GM12891 (cell line): ENCODE data around the gene RAB6A.

Source experiments
- PAX5 ChIP-seq: IDR thresholded peaks from 2 replicates; pipeline ENCODE4 v1.6.1; 2011; ENCODE audit warnings: low read length, moderate library complexity, mild to moderate bottlenecking; ENCODE audit not compliant: insufficient read depth, severe bottlenecking
- POLR2A ChIP-seq: IDR thresholded peaks from 2 replicates; pipeline ENCODE4 v1.6.1; 2011; ENCODE audit warnings: low read depth, low read length, control low read depth
- POLR2AphosphoS5 ChIP-seq: IDR thresholded peaks from 2 replicates; pipeline ENCODE4 v1.6.1; 2011; ENCODE audit warnings: low read depth, low read length, control low read depth
- SPI1 ChIP-seq: IDR thresholded peaks from 2 replicates; pipeline ENCODE4 v1.6.1; 2011; ENCODE audit warnings: low read depth, low read length, control low read depth

DNA sequence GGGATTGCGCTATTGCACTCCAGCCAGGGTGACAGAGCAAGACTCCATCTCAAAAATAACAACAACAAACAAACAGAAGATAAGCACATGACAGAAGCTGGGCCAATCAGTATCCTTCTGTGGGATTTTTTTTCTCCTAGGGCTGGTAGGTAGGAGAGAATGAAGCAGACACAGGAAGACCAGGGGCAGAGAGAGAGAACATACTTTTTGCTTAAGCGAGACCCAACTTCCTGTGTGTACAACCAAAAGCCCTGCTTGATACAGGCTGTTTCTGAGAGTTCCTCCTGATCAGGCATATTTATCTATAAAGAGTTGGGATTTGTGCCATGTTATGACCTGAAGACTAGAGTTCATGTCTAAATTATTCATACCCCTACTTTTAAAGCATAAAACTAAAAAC, 126.9 kb downstream of the RAB6A start:
- no peak for TF ChIP-seq POLR2AphosphoS5
- TF ChIP-seq POLR2A, result no peak
- no peak for TF ChIP-seq SPI1
- TF ChIP-seq PAX5, result no peak
